ENCODE measurements around the gene HSFX3.

- TF ChIP-seq CTCF (IDR thresholded peaks at IDR 0.05) (no peak), ZFX (IDR thresholded peaks at IDR 0.05; ENCODE audit: borderline replicate concordance) (no peak)
These were observed 20.0 kb upstream of the HSFX3 start for GRCh38 chrX:149569770-149570169.
